Thoracic aorta (tissue), 2 donors: ENCODE data around the gene NCBP3. TPM values are rescaled to one million over a fixed set of nuclear protein-coding genes. Genes with fewer than 3 reads are reported as not detected.

Experiments
- ATAC-seq: fragments of 150-250 bp; one replicate; pipeline ENCODE4 v1.8.0; 2017; ENCODE audit warnings: low read depth; ENCODE audit not compliant: insufficient number of reproducible peaks, low FRiP score
- DNase-seq: peaks from one replicate; pipeline ENCODE4 v3.0.0-alpha.2; 2020; ENCODE audit warnings: low spot score
- H3K27ac ChIP-seq, 2 donors: fragments of 200-600 bp; sonication (generic); 1 replicate in 1 of 2; 2 replicates in 1 of 2; pipeline ENCODE4 v1.5.1; 2016; ENCODE audit warnings: mild to moderate bottlenecking in 2 of 2, moderate library complexity in 2 of 2
- H3K27me3 ChIP-seq: fragments of 200-600 bp; sonication (generic); replicated peaks from 2 replicates; pipeline ENCODE4 v1.6.0; 2016; ENCODE audit warnings: mild to moderate bottlenecking; ENCODE audit not compliant: insufficient read depth
- H3K36me3 ChIP-seq: fragments of 200-600 bp; sonication (generic); one replicate; pipeline ENCODE4 v1.5.1; 2016
- H3K4me1 ChIP-seq, 2 donors: fragments of 200-600 bp; sonication (generic); 1 replicate in 1 of 2; 2 replicates in 1 of 2; pipeline versions ENCODE4 v1.5.1 to v1.6.0; 2016; ENCODE audit warnings: low read depth in 2 of 2, mild to moderate bottlenecking in 1 of 2; ENCODE audit not compliant: control insufficient read depth in 1 of 2
- H3K4me3 ChIP-seq: fragments of 200-600 bp; sonication (generic); 2 replicates; pipeline ENCODE4 v1.5.1; 2016; ENCODE audit warnings: mild to moderate bottlenecking
- H3K9me3 ChIP-seq: fragments of 200-600 bp; sonication (generic); 2 replicates; pipeline ENCODE4 v1.5.1; 2016
- CTCF ChIP-seq: fragments of 200-600 bp; sonication (generic); IDR thresholded peaks from one replicate; pipeline ENCODE4 v1.5.1; 2019; ENCODE audit warnings: antibody characterized with exemption
- total RNA-seq, 2 donors: library from RNA; depleted of rRNA; stranded (reverse); fragments of >200 nt; gene quantifications; one replicate each; pipeline versions ENCODE4 v1.1.0 to v1.2.3, GENCODE V29; 2016

The NCBP3 gene
- total RNA-seq, 2 donors from 2014 or later: 28.8 to 47.8 TPM

DNA sequence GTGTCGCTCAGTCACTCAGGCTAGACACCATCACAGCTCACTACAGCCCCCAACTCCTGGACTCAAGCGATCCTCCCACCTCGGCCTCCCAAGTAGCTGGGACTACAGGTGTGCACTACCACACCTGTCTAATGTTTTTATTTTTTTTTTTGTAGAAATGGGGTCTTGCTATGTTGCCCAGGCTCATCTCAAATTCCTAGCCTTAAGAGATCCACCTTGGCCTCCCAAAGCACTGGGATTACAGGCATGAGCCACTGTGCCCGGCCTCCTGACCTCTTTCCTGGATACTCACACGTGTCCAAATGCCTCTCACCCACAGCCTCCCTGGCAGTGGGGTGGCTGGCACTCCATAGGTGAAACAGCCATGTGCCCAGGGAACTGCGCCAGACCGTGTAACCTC lies 29.3 kb upstream of the NCBP3 start:
- ATAC-seq (no peak), DNase-seq (no peak)
- Histone ChIP-seq H3K4me3 (no peak overlapping the region), H3K27ac (no peak overlapping the region), H3K4me1 (peaks cover 0 to 10% of the 10 kb centered on the region in 2 donors), H3K36me3 (peaks cover 4% of the 10 kb centered on the region), H3K9me3 (no peaks in the 10 kb centered on the region), H3K27me3 (no peaks in the 10 kb centered on the region)
- no peak for TF ChIP-seq CTCF

DNA sequence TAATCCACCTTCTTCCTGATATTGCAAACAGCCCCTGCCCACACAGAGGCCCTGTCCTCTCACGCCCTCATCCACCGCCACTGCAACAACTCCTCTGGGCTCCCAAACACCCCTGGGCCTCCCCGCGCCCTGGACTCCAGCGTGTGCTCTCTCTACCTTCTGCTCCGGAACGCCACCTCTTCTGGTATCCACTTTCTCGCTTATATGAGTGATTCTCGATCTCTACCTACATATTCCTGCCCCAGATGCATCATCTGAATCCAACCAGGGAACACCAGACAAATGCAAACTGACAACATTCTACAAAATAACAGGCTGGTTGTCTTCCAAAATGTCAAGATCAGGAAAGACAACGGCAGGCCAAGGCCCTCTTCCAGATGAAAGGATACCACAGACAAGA lies 27.8 kb upstream of the NCBP3 start:
- Histone ChIP-seq H3K4me3 (no peak overlapping the region), H3K36me3 (peaks cover 4% of the 10 kb centered on the region), H3K9me3 (no peaks in the 10 kb centered on the region), H3K27me3 (no peaks in the 10 kb centered on the region), H3K4me1 (peaks cover 0 to under 1% of the 10 kb centered on the region in 2 donors), H3K27ac (no peak overlapping the region)
- ATAC-seq (no peak), DNase-seq (no peak)
- no peak for TF ChIP-seq CTCF

- no peak overlapping the region for H3K27ac ChIP-seq
- TF ChIP-seq CTCF: no peak
- DNase-seq: no peak
Observed at GRCh38 chr17:3870871-3871306, 24.8 kb upstream of the NCBP3 start.

GRCh38 chr17:3867606-3868005 lies 21.6 kb upstream of the NCBP3 start:
- H3K4me3 ChIP-seq: no peak overlapping the region

More at GRCh38 chr17:3870871-3871306, 24.8 kb upstream of the NCBP3 start:
- Histone ChIP-seq H3K4me1 (no peaks in the 10 kb centered on the region), H3K36me3 (peaks cover 4% of the 10 kb centered on the region), H3K9me3 (no peaks in the 10 kb centered on the region), H3K27me3 (no peaks in the 10 kb centered on the region), H3K4me3 (no peak overlapping the region)
- no peak for ATAC-seq

DNA sequence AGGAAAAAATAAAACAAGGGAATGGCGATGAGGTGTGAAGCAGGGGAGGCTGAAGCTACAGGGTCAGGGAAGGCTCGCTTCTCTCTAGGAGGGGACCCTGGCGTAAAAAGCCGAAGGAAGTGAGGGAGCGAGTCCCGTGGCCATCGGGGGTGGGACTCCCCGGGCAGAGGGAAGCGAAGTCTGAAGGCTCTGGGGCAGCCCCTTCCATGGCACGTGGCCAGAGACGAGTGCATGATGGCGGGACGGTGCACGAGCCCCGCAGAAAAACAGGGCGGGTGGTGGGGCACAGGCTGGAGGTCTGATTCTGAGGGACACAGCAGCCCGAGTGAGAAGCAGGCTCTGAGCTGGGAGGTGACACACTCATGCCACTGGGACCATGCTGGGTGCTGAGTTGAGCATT lies 21.1 kb upstream of the NCBP3 start:
- Histone ChIP-seq H3K27me3 (no peaks in the 10 kb centered on the region), H3K9me3 (no peaks in the 10 kb centered on the region), H3K36me3 (no peaks in the 10 kb centered on the region), H3K27ac (no peak overlapping the region), H3K4me1 (peaks cover 5 to 14% of the 10 kb centered on the region in 2 donors), H3K4me3 (no peak overlapping the region)
- no peak for TF ChIP-seq CTCF
- ATAC-seq (no peak), DNase-seq (no peak)

More at GRCh38 chr17:3867606-3868005, 21.6 kb upstream of the NCBP3 start:
- ATAC-seq: no peak
- H3K36me3 ChIP-seq: peaks cover 4% of the 10 kb centered on the region
- no peaks in the 10 kb centered on the region for H3K27me3 ChIP-seq
- no peaks in the 10 kb centered on the region for H3K9me3 ChIP-seq
- DNase-seq: no peak
- H3K4me1 ChIP-seq: peaks cover 5 to 14% of the 10 kb centered on the region in 2 donors
- H3K27ac ChIP-seq: no peak overlapping the region
- no peak for TF ChIP-seq CTCF
